ENCODE data around the gene ZAR1L.

Gene ZAR1L

DNA sequence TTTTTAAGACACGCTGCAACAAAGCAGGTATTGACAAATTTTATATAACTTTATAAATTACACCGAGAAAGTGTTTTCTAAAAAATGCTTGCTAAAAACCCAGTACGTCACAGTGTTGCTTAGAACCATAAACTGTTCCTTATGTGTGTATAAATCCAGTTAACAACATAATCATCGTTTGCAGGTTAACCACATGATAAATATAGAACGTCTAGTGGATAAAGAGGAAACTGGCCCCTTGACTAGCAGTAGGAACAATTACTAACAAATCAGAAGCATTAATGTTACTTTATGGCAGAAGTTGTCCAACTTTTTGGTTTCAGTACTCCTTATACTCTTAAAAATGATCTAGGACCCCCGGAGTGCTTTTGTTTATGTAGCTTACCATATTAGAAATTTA, 1.3 kb upstream of the ZAR1L start:
- Histone ChIP-seq H3K4me1 (ENCODE audit: insufficient read depth, low read length) (peaks cover 5% of the 10 kb centered on the region), H2AFZ (ENCODE audit: low read depth, low read length) (peak overlapping the region; percentile 83), H3K9me3 (ENCODE audit: low read length) (no peaks in the 10 kb centered on the region), H3K27me3 (ENCODE audit: insufficient read depth, low read length) (no peaks in the 10 kb centered on the region), H3K36me3 (ENCODE audit: insufficient read depth, low read length) (peaks cover 15% of the 10 kb centered on the region), H3K4me3 (ENCODE audit: low read length) (peak overlapping the region; percentile 65)

DNA sequence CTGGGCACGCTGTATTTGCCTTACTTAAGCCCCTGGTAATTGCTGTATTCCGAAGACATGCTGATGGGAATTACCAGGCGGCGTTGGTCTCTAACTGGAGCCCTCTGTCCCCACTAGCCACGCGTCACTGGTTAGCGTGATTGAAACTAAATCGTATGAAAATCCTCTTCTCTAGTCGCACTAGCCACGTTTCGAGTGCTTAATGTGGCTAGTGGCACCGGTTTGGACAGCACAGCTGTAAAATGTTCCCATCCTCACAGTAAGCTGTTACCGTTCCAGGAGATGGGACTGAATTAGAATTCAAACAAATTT, 821 bp upstream of the ZAR1L start:
- peak overlapping the region; percentile 83 for H2AFZ ChIP-seq (ENCODE audit: low read depth, low read length)
- peaks cover 5% of the 10 kb centered on the region for H3K4me1 ChIP-seq (ENCODE audit: insufficient read depth, low read length)
- peaks cover 12% of the 10 kb centered on the region for H3K36me3 ChIP-seq (ENCODE audit: insufficient read depth, low read length)

DNA sequence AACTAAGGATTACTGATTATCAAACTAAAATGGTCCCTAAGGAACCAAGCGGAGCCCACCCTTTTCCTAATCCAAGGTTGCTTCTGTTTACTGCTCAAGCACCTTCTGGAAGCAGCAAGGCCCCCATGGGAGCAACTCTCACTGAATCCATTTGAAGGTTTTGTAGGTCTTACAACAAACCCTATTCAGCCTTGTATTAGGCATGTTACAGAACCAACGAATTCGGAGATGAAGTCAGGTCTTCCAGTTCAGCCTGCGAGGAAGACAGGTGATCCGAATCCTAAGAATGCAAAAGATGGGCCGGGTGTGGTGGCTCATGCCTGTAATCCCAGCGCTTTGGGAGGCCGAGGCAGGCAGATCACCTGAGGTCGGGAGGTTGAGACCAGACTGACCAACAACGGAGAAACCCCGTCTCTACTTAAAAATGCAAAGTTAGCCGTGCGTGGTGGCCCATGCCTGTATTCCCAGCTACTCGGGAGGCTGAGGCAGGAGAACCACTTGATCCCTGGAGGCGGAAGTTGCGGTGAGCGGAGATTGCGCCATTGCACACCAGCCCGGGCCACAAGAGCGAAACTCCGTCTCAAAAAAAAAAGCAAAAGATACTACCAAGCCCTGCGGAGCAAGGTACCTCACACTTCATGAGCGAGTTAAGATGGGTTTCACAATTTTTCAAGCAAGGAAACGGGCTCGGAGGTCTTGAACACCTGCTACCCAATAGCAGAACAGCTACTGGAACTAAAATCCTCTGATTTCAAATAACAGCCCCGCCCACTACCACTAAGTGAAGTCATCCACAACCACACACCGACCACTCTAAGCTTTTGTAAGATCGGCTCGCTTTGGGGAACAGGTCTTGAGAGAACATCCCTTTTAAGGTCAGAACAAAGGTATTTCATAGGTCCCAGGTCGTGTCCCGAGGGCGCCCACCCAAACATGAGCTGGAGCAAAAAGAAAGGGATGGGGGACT, 609 bp downstream of the ZAR1L start:
- no peaks in the 10 kb centered on the region for H3K27me3 ChIP-seq (ENCODE audit: insufficient read depth, low read length)
- peaks cover 5% of the 10 kb centered on the region for H3K4me1 ChIP-seq (ENCODE audit: insufficient read depth, low read length)
- H3K4me3 ChIP-seq (ENCODE audit: low read length), result peak overlapping the region; percentile 65
- H3K36me3 ChIP-seq (ENCODE audit: insufficient read depth, low read length), result peaks cover 4% of the 10 kb centered on the region
- H3K9me3 ChIP-seq (ENCODE audit: low read length), result no peaks in the 10 kb centered on the region
- peak overlapping the region; percentile 83 for H2AFZ ChIP-seq (ENCODE audit: low read depth, low read length)

More for the DNA sequence above, 821 bp upstream of the ZAR1L start:
- no peaks in the 10 kb centered on the region for H3K27me3 ChIP-seq (ENCODE audit: insufficient read depth, low read length)
- peak overlapping the region; percentile 65 for H3K4me3 ChIP-seq (ENCODE audit: low read length)
- H3K9me3 ChIP-seq (ENCODE audit: low read length), result no peaks in the 10 kb centered on the region

DNA sequence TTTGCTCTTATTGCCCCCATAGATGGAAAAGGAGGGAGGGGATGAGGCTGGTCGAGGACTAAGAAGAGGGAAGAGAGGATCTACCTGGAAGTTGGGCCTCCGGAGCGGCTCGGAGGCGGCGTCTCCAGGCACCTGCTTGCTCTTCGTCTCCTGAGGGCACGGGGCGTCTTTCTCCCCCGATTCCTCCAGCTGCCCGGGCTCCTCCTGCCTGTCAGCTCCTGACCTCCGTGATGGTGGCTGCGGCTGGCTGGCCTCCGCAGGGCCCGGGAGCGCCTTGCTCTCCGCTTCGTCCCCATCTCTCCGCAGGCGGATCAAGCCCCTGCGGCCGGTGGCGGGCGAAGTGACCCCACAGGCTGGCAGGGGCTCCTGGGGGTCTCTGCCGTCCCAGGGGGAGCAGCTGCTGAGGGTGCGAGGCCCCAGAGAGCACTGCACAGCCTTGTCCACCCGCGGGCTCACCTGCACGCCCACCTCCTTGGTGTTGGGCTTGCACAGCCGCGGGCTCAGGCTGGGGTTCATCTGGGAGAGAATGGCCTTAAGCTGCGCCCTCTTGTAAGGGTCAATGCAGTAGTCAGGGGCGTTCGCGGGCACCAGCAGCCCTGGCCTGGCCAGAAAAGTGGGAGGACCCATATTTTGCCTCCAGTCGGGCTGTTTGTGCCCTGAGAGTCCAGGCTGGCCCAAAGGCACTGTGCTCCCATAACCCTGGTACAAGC, 3.8 kb downstream of the ZAR1L start:
- no peaks in the 10 kb centered on the region for H3K27me3 ChIP-seq (ENCODE audit: insufficient read depth, low read length)
- H3K36me3 ChIP-seq (ENCODE audit: insufficient read depth, low read length), result no peaks in the 10 kb centered on the region
- H2AFZ ChIP-seq (ENCODE audit: low read depth, low read length), result no peak overlapping the region
- H3K4me1 ChIP-seq (ENCODE audit: insufficient read depth, low read length), result peaks cover 5% of the 10 kb centered on the region
- H3K9me3 ChIP-seq (ENCODE audit: low read length), result no peaks in the 10 kb centered on the region
- no peak overlapping the region for H3K4me3 ChIP-seq (ENCODE audit: low read length)

DNA sequence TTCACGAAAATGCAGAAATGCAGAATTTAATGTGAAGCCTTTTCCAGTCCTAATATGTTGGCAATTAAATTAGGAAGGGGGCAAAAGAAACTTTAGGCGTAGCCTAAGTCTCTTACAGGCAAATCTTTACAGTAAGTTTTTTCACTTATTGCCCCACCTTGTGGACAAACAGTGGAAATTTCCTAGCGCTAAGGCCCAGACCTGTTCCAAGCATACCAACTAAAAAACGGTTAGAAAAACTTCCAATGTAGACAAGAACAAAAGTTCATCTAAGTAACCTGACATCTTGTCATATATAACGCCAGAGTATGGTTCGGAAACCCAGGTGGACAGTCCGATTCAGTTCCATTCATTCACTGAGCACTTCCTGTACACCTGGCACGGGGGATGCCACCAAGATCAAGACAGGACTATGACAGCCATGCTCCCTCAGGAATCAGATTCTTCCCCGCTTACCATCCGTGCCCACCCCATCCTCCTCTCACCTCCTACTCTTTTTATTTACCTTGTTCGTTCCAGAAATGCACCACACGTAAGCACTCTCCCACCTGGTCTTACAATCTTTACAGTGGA, 4.9 kb downstream of the ZAR1L start:
- Histone ChIP-seq H3K36me3 (ENCODE audit: insufficient read depth, low read length) (no peaks in the 10 kb centered on the region), H3K9me3 (ENCODE audit: low read length) (no peaks in the 10 kb centered on the region), H3K27me3 (ENCODE audit: insufficient read depth, low read length) (no peaks in the 10 kb centered on the region), H2AFZ (ENCODE audit: low read depth, low read length) (no peak overlapping the region), H3K4me1 (ENCODE audit: insufficient read depth, low read length) (peaks cover 5% of the 10 kb centered on the region), H3K4me3 (ENCODE audit: low read length) (no peak overlapping the region)

DNA sequence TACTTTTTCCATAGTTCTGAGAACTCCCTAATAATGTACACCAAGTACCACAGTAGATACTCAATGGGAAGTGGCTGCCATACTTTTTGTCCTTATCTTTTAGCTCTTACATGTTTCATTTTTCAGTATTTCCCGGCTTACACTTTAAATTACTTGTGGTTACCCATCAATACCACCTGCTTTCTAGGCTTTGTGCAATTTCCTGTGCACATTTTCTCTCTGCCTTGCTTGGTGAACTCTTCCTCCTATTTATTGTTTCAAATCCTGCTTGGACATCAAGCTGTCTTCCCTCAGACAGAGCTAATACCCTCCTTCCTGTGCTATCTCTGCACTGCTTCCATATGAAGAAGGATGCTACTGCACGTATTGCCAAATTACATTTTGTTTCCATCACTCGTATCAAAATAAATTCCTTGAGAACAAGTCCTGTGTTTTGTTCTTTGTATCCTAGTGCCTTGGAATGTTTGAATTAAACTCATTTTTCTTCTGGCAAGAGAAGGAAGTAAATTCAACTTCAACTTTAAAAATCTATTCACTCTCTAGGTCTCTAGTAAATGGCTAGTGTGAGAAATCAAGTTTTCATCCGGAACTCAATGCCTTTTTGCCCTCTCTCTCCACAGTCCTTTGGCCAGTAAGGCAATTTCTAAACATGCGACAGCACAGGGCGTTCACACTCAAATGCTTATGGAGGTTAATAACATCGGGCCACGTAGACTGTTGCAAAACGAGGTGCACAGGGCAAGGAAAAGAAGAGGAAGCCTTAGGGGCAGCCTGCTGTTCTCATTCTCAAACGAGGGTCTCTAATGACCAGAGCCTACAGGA, 5.6 kb downstream of the ZAR1L start:
- no peaks in the 10 kb centered on the region for H3K36me3 ChIP-seq (ENCODE audit: insufficient read depth, low read length)
- H3K4me3 ChIP-seq (ENCODE audit: low read length), result no peak overlapping the region
- H2AFZ ChIP-seq (ENCODE audit: low read depth, low read length), result no peak overlapping the region
- H3K9me3 ChIP-seq (ENCODE audit: low read length), result no peaks in the 10 kb centered on the region
- no peaks in the 10 kb centered on the region for H3K4me1 ChIP-seq (ENCODE audit: insufficient read depth, low read length)
- H3K27me3 ChIP-seq (ENCODE audit: insufficient read depth, low read length), result no peaks in the 10 kb centered on the region

DNA sequence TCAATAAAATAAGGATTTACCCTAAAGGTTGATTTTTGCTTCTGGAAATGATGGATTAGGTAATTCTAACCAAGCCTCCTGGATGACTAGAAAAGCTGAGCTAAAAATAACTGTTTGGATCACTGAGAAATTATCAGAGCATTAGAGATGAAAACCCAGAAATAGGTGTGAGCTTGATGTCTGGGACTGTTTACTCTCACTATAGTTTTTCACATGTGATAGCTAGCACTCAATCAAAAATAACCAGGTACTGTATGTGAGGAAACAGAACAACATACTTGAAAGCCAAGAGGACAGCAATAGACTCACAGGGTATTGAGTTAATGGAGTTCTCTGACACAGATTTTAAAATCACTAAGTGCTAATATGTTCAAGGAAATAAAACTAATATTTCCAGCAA, 9.5 kb downstream of the ZAR1L start:
- no peak overlapping the region for H3K4me3 ChIP-seq (ENCODE audit: low read length)
- no peaks in the 10 kb centered on the region for H3K27me3 ChIP-seq (ENCODE audit: insufficient read depth, low read length)
- no peaks in the 10 kb centered on the region for H3K9me3 ChIP-seq (ENCODE audit: low read length)
- no peaks in the 10 kb centered on the region for H3K36me3 ChIP-seq (ENCODE audit: insufficient read depth, low read length)
- H3K4me1 ChIP-seq (ENCODE audit: insufficient read depth, low read length), result no peaks in the 10 kb centered on the region
- no peak overlapping the region for H2AFZ ChIP-seq (ENCODE audit: low read depth, low read length)

DNA sequence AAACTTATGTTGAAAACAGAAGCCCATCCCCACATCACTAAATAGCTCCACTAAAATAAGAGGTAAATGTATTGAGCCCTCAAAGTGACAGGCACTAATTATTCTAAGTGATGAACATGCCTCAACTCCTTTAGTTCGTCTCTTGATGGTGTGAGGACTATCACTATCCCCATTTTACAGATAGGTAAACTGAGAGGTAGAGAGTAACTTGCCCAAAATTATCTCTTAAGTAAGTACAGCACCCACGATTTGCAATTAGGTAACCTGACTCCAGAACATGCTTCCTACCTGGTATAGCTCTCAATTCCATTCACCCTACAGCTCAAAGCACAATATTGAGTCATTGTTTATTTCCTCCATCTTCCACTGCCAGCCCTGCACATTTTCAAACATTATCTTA, 12.7 kb downstream of the ZAR1L start:
- Histone ChIP-seq H3K27me3 (ENCODE audit: insufficient read depth, low read length) (no peaks in the 10 kb centered on the region), H2AFZ (ENCODE audit: low read depth, low read length) (no peak overlapping the region), H3K4me1 (ENCODE audit: insufficient read depth, low read length) (no peaks in the 10 kb centered on the region), H3K9me3 (ENCODE audit: low read length) (no peaks in the 10 kb centered on the region), H3K36me3 (ENCODE audit: insufficient read depth, low read length) (no peaks in the 10 kb centered on the region), H3K4me3 (ENCODE audit: low read length) (no peak overlapping the region)

DNA sequence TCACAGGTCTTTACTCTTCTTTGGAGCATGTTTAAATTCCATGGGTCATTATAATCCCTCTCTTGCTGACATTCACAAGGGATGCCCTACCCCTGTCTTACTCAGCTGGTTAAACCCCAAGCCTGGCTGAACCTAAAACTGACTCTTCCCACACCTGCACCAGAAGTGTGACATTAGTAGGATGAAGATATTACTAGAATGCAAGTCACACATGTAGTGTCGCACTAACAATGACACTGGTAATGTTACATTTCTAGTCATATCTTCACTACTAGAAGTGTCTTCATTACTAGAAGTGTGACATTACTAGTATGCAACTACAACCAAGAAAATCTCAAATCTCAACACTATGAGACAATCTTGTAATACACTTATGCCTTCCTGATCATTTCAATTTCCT, 14.2 kb downstream of the ZAR1L start:
- Histone ChIP-seq H3K9me3 (ENCODE audit: low read length) (no peaks in the 10 kb centered on the region), H3K27me3 (ENCODE audit: insufficient read depth, low read length) (no peaks in the 10 kb centered on the region), H3K4me3 (ENCODE audit: low read length) (no peak overlapping the region), H3K4me1 (ENCODE audit: insufficient read depth, low read length) (no peaks in the 10 kb centered on the region), H3K36me3 (ENCODE audit: insufficient read depth, low read length) (no peaks in the 10 kb centered on the region), H2AFZ (ENCODE audit: low read depth, low read length) (no peak overlapping the region)

DNA sequence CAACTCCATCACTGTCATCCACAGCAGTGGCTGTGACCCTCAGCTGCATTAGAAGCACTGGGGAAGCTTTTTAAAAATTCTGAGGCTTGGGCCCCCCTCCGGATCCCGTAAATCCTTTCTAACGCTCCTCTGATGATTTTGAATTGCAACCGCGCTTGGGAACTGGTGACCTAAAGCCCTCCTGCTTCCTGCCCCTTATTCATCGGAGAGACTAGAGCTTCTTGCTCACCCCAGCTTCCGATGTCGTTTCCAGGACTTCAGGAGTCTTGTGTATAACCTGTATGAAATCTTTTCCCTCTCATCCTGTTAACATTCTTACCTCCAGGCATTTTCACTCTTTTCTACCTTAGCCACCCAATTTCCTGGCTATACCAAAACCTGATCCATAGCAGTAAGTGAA, 14.8 kb downstream of the ZAR1L start:
- no peak overlapping the region for H3K4me3 ChIP-seq (ENCODE audit: low read length)
- H3K9me3 ChIP-seq (ENCODE audit: low read length), result no peaks in the 10 kb centered on the region

DNA sequence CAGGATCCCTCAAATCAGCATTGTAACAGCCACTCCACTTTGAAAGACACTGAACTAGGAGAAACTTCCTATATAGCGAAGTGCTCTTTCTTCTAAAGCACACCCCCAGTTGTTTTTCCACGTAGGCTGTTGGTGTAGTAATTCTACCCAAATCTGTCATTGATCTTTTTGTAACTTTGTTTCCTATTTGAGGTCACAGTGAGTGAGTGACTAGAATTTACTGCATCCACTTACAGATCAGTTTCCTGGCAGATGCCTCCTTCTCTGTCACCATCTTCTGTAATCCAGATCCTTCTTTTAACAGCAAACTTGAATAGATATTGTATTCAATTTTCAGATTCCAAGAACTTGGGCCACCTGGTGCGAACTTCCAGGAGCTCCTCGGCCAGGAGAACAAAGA, 15.3 kb downstream of the ZAR1L start:
- Histone ChIP-seq H3K4me3 (ENCODE audit: low read length) (no peak overlapping the region), H3K27me3 (ENCODE audit: insufficient read depth, low read length) (no peaks in the 10 kb centered on the region), H3K36me3 (ENCODE audit: insufficient read depth, low read length) (no peaks in the 10 kb centered on the region), H2AFZ (ENCODE audit: low read depth, low read length) (no peak overlapping the region), H3K4me1 (ENCODE audit: insufficient read depth, low read length) (no peaks in the 10 kb centered on the region), H3K9me3 (ENCODE audit: low read length) (no peaks in the 10 kb centered on the region)

More for the DNA sequence above, 14.8 kb downstream of the ZAR1L start:
- Histone ChIP-seq H3K36me3 (ENCODE audit: insufficient read depth, low read length) (no peaks in the 10 kb centered on the region), H3K4me1 (ENCODE audit: insufficient read depth, low read length) (no peaks in the 10 kb centered on the region), H3K27me3 (ENCODE audit: insufficient read depth, low read length) (no peaks in the 10 kb centered on the region), H2AFZ (ENCODE audit: low read depth, low read length) (no peak overlapping the region)

DNA sequence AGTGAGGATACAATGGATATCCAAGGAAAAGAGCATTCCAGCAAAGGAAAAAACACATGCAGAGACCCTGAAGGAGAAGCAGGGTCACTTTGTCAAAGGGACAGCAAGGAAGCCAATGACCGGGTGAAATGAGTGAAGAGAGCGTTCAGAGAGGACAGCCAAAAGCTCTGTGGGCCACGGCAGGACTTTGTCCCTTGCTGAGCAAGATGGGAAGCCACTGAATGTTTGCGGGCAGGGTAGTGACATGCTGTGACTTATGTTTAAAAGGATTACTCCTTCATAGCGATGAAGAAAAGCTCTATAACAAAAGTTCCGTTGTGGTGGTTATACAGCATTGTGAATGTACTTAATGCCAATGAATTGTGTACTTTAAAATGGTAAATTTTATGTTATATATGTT, 16.5 kb downstream of the ZAR1L start:
- Histone ChIP-seq H3K27me3 (ENCODE audit: insufficient read depth, low read length) (no peaks in the 10 kb centered on the region), H3K36me3 (ENCODE audit: insufficient read depth, low read length) (no peaks in the 10 kb centered on the region), H3K9me3 (ENCODE audit: low read length) (no peaks in the 10 kb centered on the region), H3K4me1 (ENCODE audit: insufficient read depth, low read length) (no peaks in the 10 kb centered on the region), H3K4me3 (ENCODE audit: low read length) (no peak overlapping the region), H2AFZ (ENCODE audit: low read depth, low read length) (no peak overlapping the region)

DNA sequence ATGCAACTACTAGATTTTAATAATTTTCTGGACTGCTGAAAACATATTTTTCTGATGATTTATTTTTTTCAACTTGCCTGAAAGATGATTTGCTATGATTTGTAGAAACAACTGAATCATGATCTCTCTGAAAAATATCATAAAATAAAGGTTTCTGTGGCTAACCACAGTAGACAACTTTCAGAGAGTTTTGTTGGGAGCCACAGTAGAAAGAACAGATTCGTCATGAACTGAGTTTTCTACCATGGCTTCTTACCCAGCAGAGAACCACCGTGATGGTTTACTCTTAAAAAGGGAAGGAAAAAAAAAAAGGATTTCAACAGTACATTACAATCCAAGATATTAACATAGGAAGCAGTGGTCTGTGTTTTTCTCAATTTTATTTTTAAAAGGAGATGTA, 18.0 kb downstream of the ZAR1L start:
- Histone ChIP-seq H2AFZ (ENCODE audit: low read depth, low read length) (no peak overlapping the region), H3K4me1 (ENCODE audit: insufficient read depth, low read length) (no peaks in the 10 kb centered on the region), H3K4me3 (ENCODE audit: low read length) (no peak overlapping the region), H3K27me3 (ENCODE audit: insufficient read depth, low read length) (no peaks in the 10 kb centered on the region), H3K9me3 (ENCODE audit: low read length) (no peaks in the 10 kb centered on the region), H3K36me3 (ENCODE audit: insufficient read depth, low read length) (no peaks in the 10 kb centered on the region)
